T-cell (primary cell): ENCODE measurements around the gene RFX1. TPM values are rescaled to one million over a fixed set of nuclear protein-coding genes. Genes with fewer than 3 reads are reported as not detected.
"Not testable (repeated sequence)": the region's sequence is repeated elsewhere in the genome, so short reads cannot be mapped to it uniquely, and the experiment has no call there.

Source experiments
- ATAC-seq, 4 experiments: fragments of 200-7000 bp in 3 of 4; fragments of 150-1000 bp in 1 of 4; cut with Tn5 transposase; replicated peaks in 1 of 4; 1 replicate in 3 of 4; 2 replicates in 1 of 4; pipeline ENCODE4 v1.10.0; 2021; ENCODE audit warnings: moderate library complexity in 3 of 4, mild to moderate bottlenecking in 2 of 4, moderate number of reproducible peaks in 1 of 4
- CTCF ChIA-PET, 2 donors: fragments of 300-600 bp; sonication (Branson Sonifier 250); formaldehyde crosslinking; loops; one replicate each; lab custom pipeline; 2022; ENCODE audit warnings: antibody characterized with exemption in 2 of 2; lab: Charles Lee
- POLR2A ChIA-PET, 2 donors: fragments of 300-600 bp; sonication (Branson Sonifier 250); formaldehyde crosslinking; loops; one replicate each; lab custom pipeline; 2022; ENCODE audit warnings: antibody characterized with exemption in 2 of 2; lab: Charles Lee
- DNase-seq, 35 experiments: peaks; one replicate each; pipeline versions ENCODE4 v3.0.0 to v3.0.0-alpha.2; 2013 to 2023
- H3K27ac ChIP-seq: one replicate; pipeline ENCODE4 v1.5.1; 2013; ENCODE audit warnings: low read length
- H3K27me3 ChIP-seq, 2 experiments: replicated peaks in 1 of 2; 1 replicate in 1 of 2; 2 replicates in 1 of 2; pipeline versions ENCODE4 v1.6.1 to v1.7.0; 2013; ENCODE audit warnings: low read length in 1 of 2, mixed read lengths in 1 of 2; ENCODE audit not compliant: control insufficient read depth in 2 of 2, insufficient read depth in 2 of 2; ENCODE audit errors: extremely low read depth in 1 of 2
- H3K36me3 ChIP-seq, 2 donors: 1 replicate in 1 of 2; 2 replicates in 1 of 2; pipeline versions ENCODE4 v1.6.1 to v1.7.0; 2013; ENCODE audit warnings: low read length in 1 of 2; ENCODE audit not compliant: control insufficient read depth in 2 of 2, insufficient read depth in 1 of 2; ENCODE audit errors: extremely low read depth in 1 of 2
- H3K4me1 ChIP-seq, 2 experiments: 1 replicate in 1 of 2; 2 replicates in 1 of 2; pipeline versions ENCODE4 v1.6.1 to v1.7.0; 2013; ENCODE audit warnings: low read length in 2 of 2, mixed read lengths in 1 of 2; ENCODE audit not compliant: insufficient read depth in 2 of 2, control insufficient read depth in 1 of 2; ENCODE audit errors: extremely low read depth in 1 of 2
- H3K4me3 ChIP-seq, 2 donors: 1 replicate in 1 of 2; 2 replicates in 1 of 2; pipeline versions ENCODE4 v1.5.1 to v1.7.0; 2013; ENCODE audit warnings: mild to moderate bottlenecking in 2 of 2, low read length in 1 of 2, moderate library complexity in 1 of 2; ENCODE audit not compliant: control insufficient read depth in 1 of 2; ENCODE audit errors: extremely low read depth in 1 of 2
- H3K9me3 ChIP-seq: 2 replicates; pipeline ENCODE4 v1.7.0; 2013
- H3K27ac Mint-ChIP-seq, 2 donors: one replicate each; pipeline ENCODE4 v1.8.0; 2020 to 2021; ENCODE audit warnings: mild to moderate bottlenecking in 2 of 2, mixed read lengths in 2 of 2
- H3K27me3 Mint-ChIP-seq, 2 donors: one replicate each; pipeline ENCODE4 v1.8.0; 2021 to 2022; ENCODE audit warnings: mixed read lengths in 2 of 2
- H3K36me3 Mint-ChIP-seq: one replicate; pipeline ENCODE4 v1.8.0; 2021; ENCODE audit warnings: mixed read lengths
- H3K4me1 Mint-ChIP-seq, 3 donors: one replicate each; pipeline ENCODE4 v1.8.0; 2020 to 2022; ENCODE audit warnings: mixed read lengths in 3 of 3, mild to moderate bottlenecking in 1 of 3
- H3K4me3 Mint-ChIP-seq, 3 donors: one replicate each; pipeline ENCODE4 v1.8.0; 2020 to 2022; ENCODE audit warnings: mild to moderate bottlenecking in 3 of 3, mixed read lengths in 3 of 3, moderate library complexity in 3 of 3
- H3K9me3 Mint-ChIP-seq, 3 donors: one replicate each; pipeline ENCODE4 v1.8.0; 2020 to 2022; ENCODE audit warnings: mixed read lengths in 3 of 3
- WGBS: methylation state at CpG from one replicate; pipeline ENCODE4 v1.1.5; 2013; ENCODE audit warnings: missing lambda C conversion rate; ENCODE audit not compliant: insufficient coverage; 5-methylcytosine and 5-hydroxymethylcytosine counted together
- total RNA-seq, 35 experiments: library from RNA in 6 of 35; stranded (reverse) in 6 of 35; fragments of 120-200 nt in 1 of 35; gene quantifications; one replicate each; pipeline versions ENCODE4 v1.2.1 to v1.2.4 and lab custom pipeline; 2013 to 2026

Gene RFX1
- total RNA-seq, 5 donors from 2014 or later (not counting 1 experiment from before 2014, with no cell fraction given): 18.4 to 27.1 (median 23.1) TPM

DNA sequence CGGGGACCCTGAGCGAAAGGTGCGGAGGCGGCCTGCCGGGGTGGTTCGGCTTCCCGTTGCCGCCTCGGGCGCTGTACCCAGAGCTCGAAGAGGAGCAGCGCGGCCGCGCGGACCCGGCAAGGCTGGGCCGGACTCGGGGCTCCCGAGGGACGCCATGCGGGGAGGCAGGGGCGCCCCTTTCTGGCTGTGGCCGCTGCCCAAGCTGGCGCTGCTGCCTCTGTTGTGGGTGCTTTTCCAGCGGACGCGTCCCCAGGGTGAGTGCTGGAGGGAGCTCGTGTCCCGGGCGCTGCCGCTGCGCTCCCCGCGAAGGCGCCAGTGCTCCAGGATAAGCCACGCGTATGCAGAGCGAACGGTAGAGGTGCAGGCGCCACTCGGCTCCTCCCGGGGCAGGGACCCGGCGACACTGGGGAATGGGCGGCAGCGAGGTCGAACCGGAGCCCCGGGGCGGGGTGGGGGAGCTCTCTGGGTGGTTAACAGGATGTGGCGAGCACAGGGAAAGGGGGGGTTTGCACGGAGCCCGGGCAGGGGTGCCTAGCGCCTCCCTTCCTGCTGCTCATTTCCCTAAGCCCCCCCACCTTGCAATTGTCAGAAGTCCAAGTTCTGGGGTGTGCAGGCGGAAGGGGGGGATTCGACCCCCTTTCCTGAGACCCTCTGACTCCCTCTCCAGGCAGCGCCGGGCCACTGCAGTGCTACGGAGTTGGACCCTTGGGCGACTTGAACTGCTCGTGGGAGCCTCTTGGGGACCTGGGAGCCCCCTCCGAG lies 25.8 kb upstream of the RFX1 start, which contains the start of gene IL27RA:
IL27RA (plus strand) TSS at position 44 of the 762 bp plus-strand sequence; CDS start at position 155, 111 bp downstream.
- Histone ChIP-seq H3K4me3 (peak within 1 kb of the TSS; percentile 71 to 93), H3K9me3 (no peaks in the 10 kb centered on the region), H3K27ac (peak within 1 kb of the TSS; percentile 98), H3K4me1 (peaks cover 8 to 48% of the 10 kb centered on the region in 2 experiments), H3K36me3 (peaks cover 0 to 19% of the 10 kb centered on the region in 2 donors), H3K27me3 (no peaks in the 10 kb centered on the region)
- Mint-ChIP-seq H3K27ac (peak within 1 kb of the TSS; percentile 94 to 96), H3K4me3 (peak within 1 kb of the TSS; percentile 91 to 93 (median 92)), H3K36me3 (peaks cover 11% of the 10 kb centered on the region), H3K27me3 (no peaks in the 10 kb centered on the region), H3K9me3 (no peaks in the 10 kb centered on the region), H3K4me1 (peaks cover 27 to 55% (median 39%) of the 10 kb centered on the region in 3 donors)
- ATAC-seq (peak; percentile 81 to 92 (median 90)), DNase-seq (peak; percentile 72 to 91 (median 83))
- POLR2A ChIA-PET: interaction anchor here (0.6 to 1.9 kb wide), 8 partner anchors 25 to 228 kb away, joined by 3 to 14 read pairs (median 6); partner anchors contain the start of genes ASF1B (in 1 of the 2) and RFX1 (in 1 of the 2)
- 0% methylated on average over 43 of the region's 63 CpGs for WGBS
- CTCF ChIA-PET: interaction anchor here in 1 of 2 donors (0.6 to 1.2 kb wide), 9 partner anchors 10 to 150 kb away, joined by 3 read pairs; partner anchors contain the start of gene ASF1B

- no peaks in the 10 kb centered on the region for H3K9me3 ChIP-seq
- peak overlapping the region; percentile 54 to 93 for H3K4me3 ChIP-seq
- Mint-ChIP-seq H3K27ac (peak overlapping the region; percentile 94 to 96), H3K4me1 (peaks cover 25 to 54% (median 39%) of the 10 kb centered on the region in 3 donors), H3K4me3 (peak overlapping the region; percentile 91 to 93 (median 92)), H3K9me3 (no peaks in the 10 kb centered on the region), H3K27me3 (no peaks in the 10 kb centered on the region), H3K36me3 (peaks cover 7% of the 10 kb centered on the region)
- H3K27me3 ChIP-seq: no peaks in the 10 kb centered on the region
- H3K4me1 ChIP-seq: peaks cover 8 to 48% of the 10 kb centered on the region in 2 experiments
- ChIA-PET POLR2A (interaction anchor here (0.5 to 1.9 kb wide), 10 partner anchors 12 to 229 kb away, joined by 3 to 14 read pairs (median 4); partner anchors contain the start of genes ASF1B (in 1 of the 2) and RFX1 (in 1 of the 2)), CTCF (interaction anchor here in 1 of 2 donors (0.8 to 1.2 kb wide), 7 partner anchors 10 to 149 kb away, joined by 3 read pairs; no protein-coding TSS in a partner anchor)
- DNase-seq (peak in 27 of 35 experiments; percentile 70 to 88 (median 81)), ATAC-seq (peak in 1 of 4 experiments; percentile 79)
- peak overlapping the region; percentile 98 for H3K27ac ChIP-seq
- H3K36me3 ChIP-seq: peaks cover 0 to 13% of the 10 kb centered on the region in 2 donors
- WGBS: 50% methylated on average over 9 of the region's 20 CpGs
These were observed 25.0 kb upstream of the RFX1 start for GRCh38 chr19:14030997-14031718.

DNA sequence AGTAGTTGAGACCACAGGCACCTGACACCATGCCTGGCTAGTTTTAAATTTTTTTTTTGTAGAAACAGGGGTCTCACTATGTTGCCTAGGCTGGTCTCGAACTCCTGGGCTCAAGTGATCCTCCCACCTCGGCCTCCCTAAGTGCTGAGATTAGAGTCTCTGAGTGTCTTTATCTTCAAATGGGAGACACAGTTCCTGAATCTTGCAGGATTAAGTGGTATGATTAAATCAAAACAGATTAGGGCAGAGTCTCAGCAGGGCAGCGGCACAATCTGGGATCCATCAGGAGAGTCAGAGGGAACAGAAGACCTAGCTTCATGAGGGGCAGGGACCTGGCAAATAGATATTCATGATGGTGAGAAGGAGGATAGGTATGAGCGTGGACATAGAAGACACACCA lies 22.8 kb upstream of the RFX1 start:
- Histone ChIP-seq H3K4me3 (no peak overlapping the region), H3K9me3 (no peaks in the 10 kb centered on the region), H3K4me1 (peaks cover 7 to 39% of the 10 kb centered on the region in 2 experiments), H3K36me3 (peaks cover 0 to 3% of the 10 kb centered on the region in 2 donors), H3K27me3 (no peaks in the 10 kb centered on the region), H3K27ac (no peak overlapping the region)
- no peak overlapping the region for H3K4me3 Mint-ChIP-seq
- CTCF ChIA-PET: interaction anchor here in 1 of 2 donors (0.6 kb wide), 2 partner anchors 13 to 166 kb away, joined by 3 read pairs; no protein-coding TSS in a partner anchor
- peaks cover under 1% of the 10 kb centered on the region for H3K36me3 Mint-ChIP-seq
- H3K27ac Mint-ChIP-seq: peak overlapping the region; percentile 56 to 72
- no peaks in the 10 kb centered on the region for H3K9me3 Mint-ChIP-seq
- 75% methylated on average over 3 of the region's 4 CpGs for whole genome bisulfite sequencing
- POLR2A ChIA-PET: interaction anchor here in 1 of 2 donors (0.7 kb wide), 1 partner anchor 18 kb away, joined by 3 read pairs; no protein-coding TSS in a partner anchor
- DNase-seq: no peak
- no peaks in the 10 kb centered on the region for H3K27me3 Mint-ChIP-seq
- ATAC-seq: no peak
- H3K4me1 Mint-ChIP-seq: peaks cover 20 to 44% (median 35%) of the 10 kb centered on the region in 3 donors

GRCh38 chr19:14027856-14028450 lies 21.8 kb upstream of the RFX1 start, which contains the start of gene RLN3:
Gene RLN3 (plus strand): TSS chr19:14028148. CDS start chr19:14028205, 57 bp downstream.
- no peaks in the 10 kb centered on the region for H3K9me3 ChIP-seq
- H3K36me3 ChIP-seq: no peaks in the 10 kb centered on the region
- Mint-ChIP-seq H3K27ac (peak within 1 kb of the TSS; percentile 56 to 72), H3K4me3 (no peak within 1 kb of the TSS), H3K9me3 (no peaks in the 10 kb centered on the region), H3K36me3 (no peaks in the 10 kb centered on the region), H3K27me3 (no peaks in the 10 kb centered on the region), H3K4me1 (peaks cover 24 to 47% (median 39%) of the 10 kb centered on the region in 3 donors)
- no peaks in the 10 kb centered on the region for H3K27me3 ChIP-seq
- 87% methylated on average over 24 of the region's 24 CpGs for WGBS
- no peak within 1 kb of the TSS for H3K27ac ChIP-seq
- no peak for DNase-seq
- ATAC-seq: no peak
- no peak within 1 kb of the TSS for H3K4me3 ChIP-seq
- ChIA-PET CTCF (interaction anchor here in 1 of 2 donors (0.7 kb wide), 1 partner anchor 24 kb away, joined by 3 read pairs; no protein-coding TSS in a partner anchor), POLR2A (interaction anchor here in 1 of 2 donors (0.6 kb wide), 2 partner anchors 10 to 11 kb away, joined by 3 to 4 read pairs; no protein-coding TSS in a partner anchor)
- H3K4me1 ChIP-seq: peaks cover 6 to 36% of the 10 kb centered on the region in 2 experiments

DNA sequence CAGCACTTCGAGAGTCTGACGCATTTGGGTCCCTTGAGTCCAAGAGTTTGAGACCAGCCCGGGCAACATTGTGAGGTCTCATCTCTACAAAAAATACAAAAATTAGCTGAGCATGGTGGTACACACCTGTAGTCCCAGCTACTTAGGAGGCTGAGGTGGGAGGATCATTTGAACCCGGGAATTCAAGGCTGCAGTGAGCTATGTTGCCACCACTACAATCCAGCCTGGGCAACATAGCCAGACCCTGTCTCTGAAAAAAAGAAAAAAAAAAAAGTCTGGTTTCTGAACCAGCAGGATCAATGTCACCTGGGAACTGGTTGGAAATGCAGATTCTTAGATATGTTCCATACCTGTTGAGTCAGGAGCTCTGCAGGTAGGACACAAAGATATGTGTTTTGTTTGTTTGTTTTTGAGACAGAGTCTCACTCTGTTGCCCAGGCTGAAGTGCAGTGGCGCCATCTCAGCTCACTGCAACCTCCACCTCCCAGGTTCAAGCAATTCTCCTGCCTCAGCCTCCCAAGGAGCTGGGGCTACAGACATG lies 20.6 kb upstream of the RFX1 start:
- POLR2A ChIA-PET, H3K9me3 ChIP-seq, H3K27me3 Mint-ChIP-seq, H3K9me3 Mint-ChIP-seq, DNase-seq, H3K27ac Mint-ChIP-seq, H3K36me3 Mint-ChIP-seq, ATAC-seq, H3K27ac ChIP-seq, H3K4me3 ChIP-seq, H3K36me3 ChIP-seq, H3K27me3 ChIP-seq, H3K4me3 Mint-ChIP-seq: not testable (repeated sequence)
- CTCF ChIA-PET: interaction anchor here in 1 of 2 donors (0.5 to 0.6 kb wide), 2 partner anchors 50 to 176 kb away, joined by 3 read pairs; no protein-coding TSS in a partner anchor
- H3K4me1 ChIP-seq: peaks cover 6 to 29% of the 10 kb centered on the region in 2 experiments
- peaks cover 19 to 40% (median 34%) of the 10 kb centered on the region in 3 donors for H3K4me1 Mint-ChIP-seq
- 100% methylated on average over 1 of the region's 5 CpGs for WGBS
